Neural cell (in vitro differentiated cells): ENCODE results near the gene IL1RL2. TPM values are rescaled to one million over a fixed set of nuclear protein-coding genes. Genes with fewer than 3 reads are reported as not detected.

ENCODE experiments used
- H2AFZ ChIP-seq: fragments of 200-600, 300-800 bp; sonication (generic), shearing (Covaris generic); 2 replicates; pipeline ENCODE4 v1.6.0; 2014; ENCODE audit warnings: low read depth, mild to moderate bottlenecking, antibody characterized with exemption, low read length, moderate library complexity
- H3F3A ChIP-seq: fragments of 200-600 bp; shearing (Covaris generic); 2 replicates; pipeline ENCODE4 v1.6.1; 2016; ENCODE audit warnings: mild to moderate bottlenecking, moderate library complexity, mixed read lengths, antibody characterized with exemption, low read length; ENCODE audit not compliant: insufficient read depth, poor library complexity, severe bottlenecking
- H3K27ac ChIP-seq: fragments of 200-600, 300-800 bp; sonication (generic), shearing (Covaris generic); 2 replicates; pipeline ENCODE4 v1.5.1; 2014; ENCODE audit warnings: mild to moderate bottlenecking, low read length, moderate library complexity
- H3K27me3 ChIP-seq: fragments of 300-800, 200-600 bp; sonication (generic), shearing (Covaris generic); 2 replicates; pipeline ENCODE4 v1.6.0; 2014; ENCODE audit warnings: mild to moderate bottlenecking, low read depth, low read length, moderate library complexity; ENCODE audit not compliant: insufficient read depth
- H3K36me3 ChIP-seq: fragments of 300-800, 200-600 bp; sonication (generic), shearing (Covaris generic); 2 replicates; pipeline ENCODE4 v1.5.1; 2014; ENCODE audit warnings: mild to moderate bottlenecking, antibody characterized with exemption, low read length, moderate library complexity; ENCODE audit not compliant: insufficient read depth
- H3K4me2 ChIP-seq: fragments of 300-800, 200-600 bp; sonication (generic), shearing (Covaris generic); 2 replicates; pipeline ENCODE4 v1.6.0; 2014; ENCODE audit warnings: mild to moderate bottlenecking, low read length
- H3K4me3 ChIP-seq: fragments of 300-800, 200-600 bp; sonication (generic), shearing (Covaris generic); 2 replicates; pipeline ENCODE4 v1.5.1; 2014; ENCODE audit warnings: mild to moderate bottlenecking, low read length, moderate library complexity
- H3K79me2 ChIP-seq: fragments of 200-600 bp; shearing (Covaris generic); replicated peaks from 2 replicates; pipeline ENCODE4 v1.6.0; 2014; ENCODE audit warnings: mild to moderate bottlenecking, low read length, moderate library complexity; ENCODE audit not compliant: insufficient read depth
- H3K9ac ChIP-seq: fragments of 300-800, 200-600 bp; sonication (generic), shearing (Covaris generic); 2 replicates; pipeline ENCODE4 v1.6.1; 2016; ENCODE audit warnings: mild to moderate bottlenecking, low read length, mixed read lengths
- H3K9me2 ChIP-seq: fragments of 200-600 bp; shearing (Covaris generic); 2 replicates; pipeline ENCODE4 v1.6.1; 2016; ENCODE audit warnings: mild to moderate bottlenecking, low read length, mixed read lengths; ENCODE audit not compliant: insufficient read depth
- H3K9me3 ChIP-seq: fragments of 200-600, 300-800 bp; sonication (generic), shearing (Covaris generic); 2 replicates; pipeline ENCODE4 v1.6.1; 2016; ENCODE audit warnings: mild to moderate bottlenecking, mixed run types, low read length, moderate library complexity, mixed read lengths
- H4K20me1 ChIP-seq: fragments of 200-600 bp; shearing (Covaris generic); 2 replicates; pipeline ENCODE4 v1.6.1; 2016; ENCODE audit warnings: mild to moderate bottlenecking, mixed run types; ENCODE audit not compliant: insufficient read depth
- EP300 ChIP-seq: fragments of 450-650 bp; conservative IDR thresholded peaks from 2 replicates; pipeline ENCODE4 v1.6.1; 2014; ENCODE audit warnings: antibody characterized with exemption, mild to moderate bottlenecking, moderate library complexity; ENCODE audit not compliant: poor library complexity, severe bottlenecking
- EZH2 ChIP-seq: fragments of 200-600, 300-800 bp; shearing (Covaris generic), sonication (generic); IDR thresholded peaks from 2 replicates; pipeline ENCODE4 v1.6.1; 2014; ENCODE audit warnings: antibody characterized with exemption, low read length, borderline replicate concordance, mild to moderate bottlenecking; ENCODE audit not compliant: insufficient read depth, poor library complexity, severe bottlenecking
- MXI1 ChIP-seq: fragments of 450-650 bp; conservative IDR thresholded peaks from 2 replicates; pipeline ENCODE4 v1.6.1; 2014; ENCODE audit warnings: antibody characterized with exemption, mild to moderate bottlenecking; ENCODE audit not compliant: poor library complexity, severe bottlenecking
- POLR2AphosphoS5 ChIP-seq: IDR thresholded peaks from 2 replicates; pipeline ENCODE4 v1.6.1; 2012
- RAD21 ChIP-seq: fragments of 450-650 bp; conservative IDR thresholded peaks from 2 replicates; pipeline ENCODE4 v1.6.1; 2014; ENCODE audit warnings: antibody characterized with exemption, mild to moderate bottlenecking, moderate library complexity
- SMC3 ChIP-seq: fragments of 450-650 bp; conservative IDR thresholded peaks from 2 replicates; pipeline ENCODE4 v1.6.1; 2014; ENCODE audit warnings: antibody characterized with exemption, mild to moderate bottlenecking, moderate library complexity; ENCODE audit not compliant: poor library complexity
- TAF1 ChIP-seq: IDR thresholded peaks from 2 replicates; pipeline ENCODE4 v1.6.1; 2012; ENCODE audit warnings: low read depth
- polyA plus RNA-seq: library from polyadenylated mRNA; depleted of rRNA; stranded (reverse); fragments of >200 nt; gene quantifications from 2 replicates; pipeline ENCODE4 v1.2.3, GENCODE V29; 2014
- TF ChIP-seq, protein P1 (sequence below): fragments of 450-650 bp; IDR thresholded peaks from 2 replicates; pipeline ENCODE4 v1.5.1; 2014; ENCODE audit warnings: antibody characterized with exemption, mild to moderate bottlenecking, moderate library complexity; ENCODE audit not compliant: poor library complexity, severe bottlenecking
- TF ChIP-seq, protein P2 (sequence below): IDR thresholded peaks from 2 replicates; pipeline ENCODE4 v1.6.1; 2012; ENCODE audit warnings: borderline replicate concordance

IL1RL2 gene
- polyA plus RNA-seq, 1 donor from 2014 or later: not detected

DNA sequence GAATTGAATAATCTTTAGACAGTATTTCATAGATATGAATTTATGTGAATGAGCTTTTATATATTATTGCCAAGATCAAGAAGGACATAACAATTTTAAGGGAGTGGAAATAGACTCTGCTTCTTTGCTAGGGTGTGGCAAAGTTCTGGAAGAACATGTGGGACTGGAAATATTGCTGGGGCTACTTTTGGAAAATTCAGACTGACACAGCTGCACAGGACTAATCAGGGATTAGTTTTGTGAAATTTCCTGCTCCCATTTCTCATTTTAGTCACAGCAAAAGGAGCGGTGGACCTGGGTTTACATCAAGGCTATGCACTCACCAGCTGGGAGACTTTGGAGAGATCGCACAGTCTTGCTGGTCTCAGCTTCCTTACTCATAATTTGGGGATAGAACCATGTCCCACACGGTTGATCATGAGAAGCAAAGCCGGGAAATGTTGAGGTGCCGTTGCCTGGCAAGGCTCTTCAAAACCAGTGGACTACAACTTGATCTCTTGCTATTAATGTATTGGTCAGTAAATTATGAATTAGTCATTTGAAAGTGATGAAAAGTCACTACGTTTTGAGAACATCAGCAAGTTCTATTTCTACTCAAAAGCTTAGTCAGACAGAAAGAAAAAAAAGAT, 42.4 kb downstream of the IL1RL2 start:
- H3K4me2 ChIP-seq: no peak overlapping the region
- no peak overlapping the region for H2AFZ ChIP-seq
- H3K4me3 ChIP-seq: no peak overlapping the region
- H3K79me2 ChIP-seq: no peaks in the 10 kb centered on the region
- no peaks in the 10 kb centered on the region for H3K36me3 ChIP-seq
- H3F3A ChIP-seq: no peaks in the 10 kb centered on the region
- no peaks in the 10 kb centered on the region for H3K9me3 ChIP-seq
- no peak overlapping the region for H3K27ac ChIP-seq
- no peaks in the 10 kb centered on the region for H3K9me2 ChIP-seq
- TF ChIP-seq RAD21 (no peak), TAF1 (no peak), POLR2AphosphoS5 (no peak), MXI1 (no peak), EP300 (no peak), SMC3 (no peak), EZH2 (no peak)
- TF ChIP-seq, protein P1, sequence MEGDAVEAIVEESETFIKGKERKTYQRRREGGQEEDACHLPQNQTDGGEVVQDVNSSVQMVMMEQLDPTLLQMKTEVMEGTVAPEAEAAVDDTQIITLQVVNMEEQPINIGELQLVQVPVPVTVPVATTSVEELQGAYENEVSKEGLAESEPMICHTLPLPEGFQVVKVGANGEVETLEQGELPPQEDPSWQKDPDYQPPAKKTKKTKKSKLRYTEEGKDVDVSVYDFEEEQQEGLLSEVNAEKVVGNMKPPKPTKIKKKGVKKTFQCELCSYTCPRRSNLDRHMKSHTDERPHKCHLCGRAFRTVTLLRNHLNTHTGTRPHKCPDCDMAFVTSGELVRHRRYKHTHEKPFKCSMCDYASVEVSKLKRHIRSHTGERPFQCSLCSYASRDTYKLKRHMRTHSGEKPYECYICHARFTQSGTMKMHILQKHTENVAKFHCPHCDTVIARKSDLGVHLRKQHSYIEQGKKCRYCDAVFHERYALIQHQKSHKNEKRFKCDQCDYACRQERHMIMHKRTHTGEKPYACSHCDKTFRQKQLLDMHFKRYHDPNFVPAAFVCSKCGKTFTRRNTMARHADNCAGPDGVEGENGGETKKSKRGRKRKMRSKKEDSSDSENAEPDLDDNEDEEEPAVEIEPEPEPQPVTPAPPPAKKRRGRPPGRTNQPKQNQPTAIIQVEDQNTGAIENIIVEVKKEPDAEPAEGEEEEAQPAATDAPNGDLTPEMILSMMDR: no peak
- TF ChIP-seq, protein P2, sequence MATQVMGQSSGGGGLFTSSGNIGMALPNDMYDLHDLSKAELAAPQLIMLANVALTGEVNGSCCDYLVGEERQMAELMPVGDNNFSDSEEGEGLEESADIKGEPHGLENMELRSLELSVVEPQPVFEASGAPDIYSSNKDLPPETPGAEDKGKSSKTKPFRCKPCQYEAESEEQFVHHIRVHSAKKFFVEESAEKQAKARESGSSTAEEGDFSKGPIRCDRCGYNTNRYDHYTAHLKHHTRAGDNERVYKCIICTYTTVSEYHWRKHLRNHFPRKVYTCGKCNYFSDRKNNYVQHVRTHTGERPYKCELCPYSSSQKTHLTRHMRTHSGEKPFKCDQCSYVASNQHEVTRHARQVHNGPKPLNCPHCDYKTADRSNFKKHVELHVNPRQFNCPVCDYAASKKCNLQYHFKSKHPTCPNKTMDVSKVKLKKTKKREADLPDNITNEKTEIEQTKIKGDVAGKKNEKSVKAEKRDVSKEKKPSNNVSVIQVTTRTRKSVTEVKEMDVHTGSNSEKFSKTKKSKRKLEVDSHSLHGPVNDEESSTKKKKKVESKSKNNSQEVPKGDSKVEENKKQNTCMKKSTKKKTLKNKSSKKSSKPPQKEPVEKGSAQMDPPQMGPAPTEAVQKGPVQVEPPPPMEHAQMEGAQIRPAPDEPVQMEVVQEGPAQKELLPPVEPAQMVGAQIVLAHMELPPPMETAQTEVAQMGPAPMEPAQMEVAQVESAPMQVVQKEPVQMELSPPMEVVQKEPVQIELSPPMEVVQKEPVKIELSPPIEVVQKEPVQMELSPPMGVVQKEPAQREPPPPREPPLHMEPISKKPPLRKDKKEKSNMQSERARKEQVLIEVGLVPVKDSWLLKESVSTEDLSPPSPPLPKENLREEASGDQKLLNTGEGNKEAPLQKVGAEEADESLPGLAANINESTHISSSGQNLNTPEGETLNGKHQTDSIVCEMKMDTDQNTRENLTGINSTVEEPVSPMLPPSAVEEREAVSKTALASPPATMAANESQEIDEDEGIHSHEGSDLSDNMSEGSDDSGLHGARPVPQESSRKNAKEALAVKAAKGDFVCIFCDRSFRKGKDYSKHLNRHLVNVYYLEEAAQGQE: no peak
- H3K27me3 ChIP-seq: no peaks in the 10 kb centered on the region
- H3K9ac ChIP-seq: no peak overlapping the region
- no peaks in the 10 kb centered on the region for H4K20me1 ChIP-seq

- no peaks in the 10 kb centered on the region for H3K9me2 ChIP-seq
- no peak overlapping the region for H2AFZ ChIP-seq
- no peak overlapping the region for H3K9ac ChIP-seq
- H3K9me3 ChIP-seq: no peaks in the 10 kb centered on the region
- no peaks in the 10 kb centered on the region for H3F3A ChIP-seq
- no peaks in the 10 kb centered on the region for H3K36me3 ChIP-seq
- no peak overlapping the region for H3K4me3 ChIP-seq
- no peaks in the 10 kb centered on the region for H3K27me3 ChIP-seq
- no peak overlapping the region for H3K27ac ChIP-seq
- no peaks in the 10 kb centered on the region for H3K79me2 ChIP-seq
- TF ChIP-seq POLR2AphosphoS5 (no peak), RAD21 (no peak), EP300 (no peak), MXI1 (no peak), SMC3 (no peak), TAF1 (no peak), EZH2 (no peak)
- TF ChIP-seq, protein P1: no peak
- no peaks in the 10 kb centered on the region for H4K20me1 ChIP-seq
- no peak overlapping the region for H3K4me2 ChIP-seq
Observed at GRCh38 chr2:102230410-102230909, 43.6 kb downstream of the IL1RL2 start.
